ENCODE measurements around the gene SSU72. TPM values are rescaled to one million over a fixed set of nuclear protein-coding genes. Genes with fewer than 3 reads are reported as not detected.
A peak's percentile ranks its signal among the peaks of the same experiment; 100 is the strongest.
"Not testable (repeated sequence)": the region's sequence is repeated elsewhere in the genome, so short reads cannot be mapped to it uniquely, and the experiment has no call there.

The SSU72 gene
- total RNA-seq, 8 experiments from 2014 or later, result 73.2 to 138 (median 95.5) TPM

DNA sequence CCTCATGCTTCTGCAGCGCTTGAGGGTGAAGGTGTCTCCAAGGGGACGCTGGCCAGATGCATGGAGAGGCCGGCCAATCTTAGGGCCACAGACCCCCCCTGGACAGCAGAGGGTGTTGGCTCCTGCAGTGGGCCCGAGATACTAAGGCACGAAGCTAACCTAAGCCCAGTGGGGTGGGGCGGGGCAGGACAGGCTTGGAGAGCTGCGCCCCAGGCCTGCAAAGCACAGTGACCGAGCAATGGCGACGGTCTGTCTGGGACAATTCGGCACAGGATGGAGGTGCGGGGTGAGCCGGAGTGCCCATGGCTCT is 24.0 kb upstream of the SSU72 start:
- WGBS, 10 experiments, result 76 to 100% (median 80%) methylated on average over 2 to 10 of the region's 13 CpGs; no CpG with 5 or more reads in 7 of the 10 experiments
- Histone ChIP-seq H3K4me3 (peak overlapping the region in 4 of 5 donors; percentile 42 to 61 (median 52)), H3K4me1 (replicated peaks in 1 of 2) (peaks cover 21 to 25% of the 10 kb centered on the region in 2 donors), H3K27ac (no peak overlapping the region)
- no peak for ATAC-seq (replicated peaks in 6 of 8)
- in situ Hi-C loops (cut with MboI; ENCODE audit: low pct_unique_long_range_greater_than_20kb in 2 of 9, low sequenced_read_pairs in 9 of 9, unreplicated experiment in 9 of 9), result no loop called here

DNA sequence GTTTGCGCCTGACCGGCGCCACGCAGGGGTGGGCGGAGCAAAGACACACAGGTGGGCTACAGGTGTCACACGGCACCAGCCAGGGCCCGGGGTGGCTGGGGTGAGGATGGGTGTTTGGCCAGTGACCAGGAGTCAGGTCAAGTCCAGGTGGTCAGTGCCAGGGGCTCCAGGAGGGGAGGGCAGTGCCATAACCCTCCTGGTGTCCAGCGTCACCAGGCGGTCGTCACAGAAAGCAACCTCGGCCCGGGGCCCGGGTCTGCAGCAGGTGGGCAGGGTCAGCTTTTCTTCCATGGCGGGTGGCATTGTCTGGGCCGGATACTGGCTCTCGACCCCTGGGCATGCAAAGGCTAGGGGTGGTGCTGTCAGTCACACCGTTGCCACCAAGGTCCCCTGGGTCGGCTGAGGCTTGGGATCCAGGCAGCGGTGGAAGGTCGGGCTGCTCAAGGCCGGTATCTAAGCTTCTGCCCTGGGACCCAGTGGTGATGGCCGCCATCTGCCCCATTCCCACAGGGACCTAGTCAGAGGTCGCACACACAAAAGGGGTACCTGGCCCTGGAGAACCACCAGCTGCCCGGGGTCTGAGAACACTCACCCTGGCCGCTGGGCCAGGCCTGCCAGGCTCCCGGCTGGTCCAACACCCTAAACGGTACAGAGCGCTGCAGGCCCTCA is 23.5 kb upstream of the SSU72 start:
- ATAC-seq (replicated peaks in 6 of 8), result no peak
- 70 to 88% (median 83%) methylated on average over 1 to 23 of the region's 28 CpGs; no CpG with 5 or more reads in 4 of the 10 experiments for WGBS, 10 experiments
- Histone ChIP-seq H3K4me3 (no peak overlapping the region), H3K27ac (no peak overlapping the region), H3K4me1 (replicated peaks in 1 of 2) (peaks cover 21 to 25% of the 10 kb centered on the region in 2 donors)
- in situ Hi-C loops (cut with MboI; ENCODE audit: low pct_unique_long_range_greater_than_20kb in 2 of 9, low sequenced_read_pairs in 9 of 9, unreplicated experiment in 9 of 9), result no loop called here

DNA sequence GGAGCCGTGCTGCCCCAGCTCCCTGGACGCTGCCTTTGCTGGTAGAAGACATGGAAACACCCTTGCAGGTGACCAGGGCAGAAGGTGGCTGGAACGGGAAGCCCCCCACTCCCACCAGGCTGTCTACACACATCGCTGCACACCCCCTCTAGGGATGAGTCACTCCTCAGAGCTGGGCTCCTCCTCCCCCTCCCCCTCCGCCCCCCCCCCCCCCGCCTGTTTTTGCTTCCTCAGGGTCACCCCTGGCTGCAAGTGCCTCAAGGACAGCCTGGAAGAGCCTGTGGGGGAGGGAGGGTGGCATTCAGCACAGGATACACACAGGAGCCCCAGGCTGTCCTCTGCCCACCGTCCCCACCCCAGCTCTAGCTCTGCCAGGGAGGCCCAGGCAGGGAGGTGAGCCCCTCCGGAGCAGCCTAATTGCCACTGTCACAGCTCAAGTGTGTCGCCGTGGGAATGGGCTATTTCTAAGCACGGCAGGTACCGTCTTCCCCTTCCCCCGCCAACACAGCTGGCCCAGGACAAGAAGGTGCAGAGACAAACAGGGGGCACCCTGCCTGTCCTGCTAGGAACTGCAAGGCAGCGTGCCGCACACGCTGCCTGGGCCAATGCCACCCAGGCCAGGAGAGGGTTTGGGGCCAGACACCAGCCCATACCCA is 22.7 kb upstream of the SSU72 start:
- H3K27ac ChIP-seq, result no peak overlapping the region
- peaks cover 21 to 25% of the 10 kb centered on the region in 2 donors for H3K4me1 ChIP-seq (replicated peaks in 1 of 2)
- WGBS, 10 experiments, result 0 to 21% (median 5%) methylated on average over 1 to 3 of the region's 16 CpGs; no CpG with 5 or more reads in 6 of the 10 experiments
- in situ Hi-C loops (cut with MboI; ENCODE audit: low pct_unique_long_range_greater_than_20kb in 2 of 9, low sequenced_read_pairs in 9 of 9, unreplicated experiment in 9 of 9), result no loop called here
- H3K4me3 ChIP-seq, result peak overlapping the region in 2 of 5 donors; percentile 8 to 22
- peak in 7 of 8 experiments; percentile 4 to 56 (median 49) for ATAC-seq (replicated peaks in 6 of 8)

DNA sequence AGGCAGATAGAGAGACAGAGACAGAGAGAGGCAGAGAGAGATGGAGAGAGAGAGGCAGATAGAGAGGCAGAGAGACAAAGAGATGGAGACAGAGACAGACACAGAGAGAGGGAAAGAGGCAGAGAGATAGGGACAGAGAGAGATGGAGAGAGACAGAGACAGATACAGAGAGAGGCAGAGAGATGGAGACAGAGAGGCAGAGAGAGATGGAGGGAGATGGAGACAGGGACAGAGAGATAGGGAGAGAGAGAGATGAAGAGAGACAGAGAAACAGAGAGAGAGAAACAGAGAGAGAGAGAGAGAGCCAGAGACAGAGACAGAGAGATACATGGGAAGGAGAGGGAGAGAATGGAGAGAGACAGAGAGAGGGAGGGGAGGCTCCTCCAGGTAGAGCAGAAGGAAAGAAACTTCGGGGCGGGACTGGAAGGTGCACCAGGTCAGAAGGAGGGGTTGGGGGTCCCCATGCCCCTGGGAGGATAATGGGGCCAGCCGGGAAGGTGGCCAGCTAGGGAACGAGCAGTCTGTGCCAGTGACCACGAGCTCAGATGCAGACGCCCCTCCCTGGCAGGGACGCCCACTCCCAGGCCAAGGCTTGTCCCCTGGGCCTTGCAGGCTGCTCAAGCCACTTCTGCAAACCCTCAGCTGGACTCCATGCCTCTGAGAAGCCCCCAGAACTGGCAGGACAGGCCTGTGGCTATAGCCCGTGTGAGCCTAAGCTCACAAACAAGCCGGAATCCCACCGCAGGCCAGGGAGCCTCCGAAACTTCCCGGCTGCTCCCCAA is 22.0 kb upstream of the SSU72 start:
- Histone ChIP-seq H3K4me1 (replicated peaks in 1 of 2) (peaks cover 21 to 25% of the 10 kb centered on the region in 2 donors), H3K4me3 (peak overlapping the region in 1 of 5 donors; percentile 22), H3K27ac (no peak overlapping the region)
- in situ Hi-C loops (cut with MboI; ENCODE audit: low pct_unique_long_range_greater_than_20kb in 2 of 9, low sequenced_read_pairs in 9 of 9, unreplicated experiment in 9 of 9), result no loop called here
- WGBS, 10 experiments, result 27 to 96% (median 56%) methylated on average over 2 to 5 of the region's 12 CpGs; no CpG with 5 or more reads in 3 of the 10 experiments
- no peak for ATAC-seq (replicated peaks in 6 of 8)

GRCh38 chr1:1595341-1595740 is 20.7 kb upstream of the SSU72 start:
- peaks cover 16 to 19% of the 10 kb centered on the region in 2 donors for H3K4me1 ChIP-seq (replicated peaks in 1 of 2)
- H3K4me3 ChIP-seq; in situ Hi-C loops (cut with MboI; ENCODE audit: low pct_unique_long_range_greater_than_20kb in 2 of 9, low sequenced_read_pairs in 9 of 9, unreplicated experiment in 9 of 9); H3K27ac ChIP-seq; ATAC-seq (replicated peaks in 6 of 8): not testable (repeated sequence)
- WGBS, 10 experiments, result 19 to 63% (median 41%) methylated on average over 1 to 2 of the region's 2 CpGs

DNA sequence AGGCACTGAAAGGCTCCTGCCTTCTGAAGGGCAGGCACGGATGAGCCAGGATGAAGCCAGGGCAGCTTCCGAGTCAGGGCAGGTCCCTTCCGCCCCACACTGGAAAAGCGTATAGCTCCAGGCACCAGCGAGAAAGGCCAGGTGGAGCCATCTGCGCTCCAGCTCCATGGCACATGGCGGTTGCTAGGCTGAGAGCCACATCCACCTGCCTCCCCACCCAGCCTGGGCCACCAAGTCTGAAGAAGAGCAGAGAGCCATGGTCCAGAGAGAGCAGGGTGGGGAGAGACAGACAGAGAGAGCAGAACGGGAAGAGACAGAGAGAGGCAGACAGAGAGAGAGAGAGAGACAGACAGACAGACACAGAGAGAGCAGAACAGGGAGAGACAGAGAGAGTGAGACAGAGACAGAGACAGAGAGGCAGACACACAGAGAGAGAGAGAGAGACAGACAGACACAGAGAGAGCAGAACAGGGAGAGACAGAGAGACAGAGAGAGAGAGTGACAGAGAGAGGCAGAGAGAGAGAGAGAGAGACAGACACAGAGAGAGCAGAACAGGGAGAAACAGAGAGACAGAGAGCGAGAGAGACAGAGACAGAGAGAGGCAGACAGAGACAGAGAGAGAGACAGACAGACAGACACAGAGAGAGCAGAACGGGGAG is 20.1 kb upstream of the SSU72 start:
- no peak overlapping the region for H3K27ac ChIP-seq
- H3K4me1 ChIP-seq (replicated peaks in 1 of 2), result peaks cover 16 to 19% of the 10 kb centered on the region in 2 donors
- no peak overlapping the region for H3K4me3 ChIP-seq
- ATAC-seq (replicated peaks in 6 of 8), result peak in 2 of 8 experiments; percentile 24 to 47
- 22 to 72% (median 50%) methylated on average over 2 to 10 of the region's 10 CpGs for WGBS, 10 experiments
- in situ Hi-C loops (cut with MboI; ENCODE audit: low pct_unique_long_range_greater_than_20kb in 2 of 9, low sequenced_read_pairs in 9 of 9, unreplicated experiment in 9 of 9), result no loop called here

DNA sequence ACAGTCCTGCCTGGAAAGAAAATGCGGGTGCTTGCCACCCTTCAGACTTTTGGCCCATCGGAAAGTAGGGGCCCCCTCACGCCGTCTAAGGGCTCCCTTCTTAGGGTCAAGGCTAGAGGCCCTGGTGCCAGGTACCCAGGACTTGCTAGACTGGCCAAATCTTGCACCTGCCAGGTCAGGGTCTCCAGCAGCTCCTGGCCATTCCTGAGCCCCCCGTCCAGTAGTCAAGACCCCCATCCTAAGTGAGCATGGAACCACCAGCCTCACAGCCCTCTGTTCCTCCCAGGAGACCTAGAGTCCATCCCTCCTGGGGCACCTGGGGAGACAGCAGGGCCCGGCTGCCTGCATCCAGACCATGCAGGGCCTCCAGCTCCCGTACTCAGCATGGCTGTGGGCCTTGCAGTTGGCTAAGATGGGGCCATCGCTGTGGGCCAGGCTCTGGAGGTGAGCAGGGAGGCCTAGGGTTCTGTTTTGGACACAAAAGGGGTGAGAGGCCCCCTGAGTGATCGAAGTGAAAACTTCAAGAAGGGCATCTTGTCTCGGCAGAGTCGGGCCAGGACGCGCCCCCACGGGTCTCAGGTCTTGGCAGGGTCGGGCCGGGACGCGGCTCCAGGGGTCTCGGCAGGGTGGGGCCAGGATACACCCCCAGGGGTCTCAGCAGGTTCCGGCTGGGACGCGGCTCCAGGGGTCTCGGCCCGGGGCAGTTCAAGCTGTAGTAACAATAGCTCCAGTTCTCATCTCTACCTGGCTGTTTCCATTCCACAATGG is 19.4 kb upstream of the SSU72 start:
- in situ Hi-C loops (cut with MboI; ENCODE audit: low pct_unique_long_range_greater_than_20kb in 2 of 9, low sequenced_read_pairs in 9 of 9, unreplicated experiment in 9 of 9), result no loop called here
- Histone ChIP-seq H3K4me1 (replicated peaks in 1 of 2) (peaks cover 14 to 15% of the 10 kb centered on the region in 2 donors), H3K4me3 (no peak overlapping the region), H3K27ac (no peak overlapping the region)
- 50 to 100% (median 80%) methylated on average over 1 to 18 of the region's 24 CpGs; no CpG with 5 or more reads in 1 of the 10 experiments for WGBS, 10 experiments
- no peak for ATAC-seq (replicated peaks in 6 of 8)

- WGBS, 10 experiments, result 17 to 100% (median 92%) methylated on average over 1 to 8 of the region's 13 CpGs; no CpG with 5 or more reads in 2 of the 10 experiments
- in situ Hi-C loops (cut with MboI; ENCODE audit: low pct_unique_long_range_greater_than_20kb in 2 of 9, low sequenced_read_pairs in 9 of 9, unreplicated experiment in 9 of 9), result no loop called here
- ATAC-seq (replicated peaks in 6 of 8), result peak in 4 of 8 experiments; percentile 16 to 29 (median 22)
- H3K27ac ChIP-seq, result no peak overlapping the region
- no peak overlapping the region for H3K4me3 ChIP-seq
- no peaks in the 10 kb centered on the region for H3K4me1 ChIP-seq (replicated peaks in 1 of 2)
These were observed 16.8 kb upstream of the SSU72 start for GRCh38 chr1:1591452-1591851.

DNA sequence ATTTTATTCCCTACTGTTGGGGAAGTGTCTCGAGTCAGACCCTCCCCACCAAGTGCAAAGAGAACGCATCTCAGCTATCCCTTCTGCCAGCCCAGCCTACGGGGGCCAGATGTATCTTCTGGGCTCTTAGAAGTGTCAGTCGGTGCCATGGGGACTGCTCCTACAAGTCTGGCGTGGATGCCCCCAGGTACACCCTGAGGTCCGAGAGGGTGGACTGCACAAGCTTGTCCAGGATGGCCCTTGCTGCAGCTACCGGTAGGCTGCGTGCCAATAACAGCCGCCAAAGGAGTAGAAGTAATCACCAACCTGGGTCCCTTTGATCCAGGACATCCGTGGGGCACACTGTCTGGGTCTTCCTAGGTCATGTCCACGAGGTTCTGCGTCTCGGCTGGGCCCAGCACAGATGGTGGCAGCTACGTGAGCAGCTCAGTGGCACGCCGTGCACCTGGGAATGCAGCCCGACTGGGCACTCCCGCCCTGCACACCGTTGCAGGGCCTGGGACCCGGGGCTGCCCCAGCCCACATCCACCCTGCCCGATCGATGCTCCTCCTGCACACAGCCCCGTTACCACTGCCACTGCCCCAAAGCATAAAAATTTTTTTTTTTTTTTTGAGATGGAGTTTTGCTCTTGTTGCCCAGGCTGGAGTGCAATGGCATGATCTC is 8.8 kb upstream of the SSU72 start:
- Histone ChIP-seq H3K4me3 (no peak overlapping the region), H3K27ac (no peak overlapping the region), H3K4me1 (replicated peaks in 1 of 2) (no peaks in the 10 kb centered on the region)
- WGBS, 10 experiments, result 40 to 84% (median 65%) methylated on average over 2 to 10 of the region's 23 CpGs; no CpG with 5 or more reads in 5 of the 10 experiments
- in situ Hi-C loops (cut with MboI; ENCODE audit: low pct_unique_long_range_greater_than_20kb in 2 of 9, low sequenced_read_pairs in 9 of 9, unreplicated experiment in 9 of 9), result no loop called here
- ATAC-seq (replicated peaks in 6 of 8), result peak in 3 of 8 experiments; percentile 20 to 24 (median 22)

DNA sequence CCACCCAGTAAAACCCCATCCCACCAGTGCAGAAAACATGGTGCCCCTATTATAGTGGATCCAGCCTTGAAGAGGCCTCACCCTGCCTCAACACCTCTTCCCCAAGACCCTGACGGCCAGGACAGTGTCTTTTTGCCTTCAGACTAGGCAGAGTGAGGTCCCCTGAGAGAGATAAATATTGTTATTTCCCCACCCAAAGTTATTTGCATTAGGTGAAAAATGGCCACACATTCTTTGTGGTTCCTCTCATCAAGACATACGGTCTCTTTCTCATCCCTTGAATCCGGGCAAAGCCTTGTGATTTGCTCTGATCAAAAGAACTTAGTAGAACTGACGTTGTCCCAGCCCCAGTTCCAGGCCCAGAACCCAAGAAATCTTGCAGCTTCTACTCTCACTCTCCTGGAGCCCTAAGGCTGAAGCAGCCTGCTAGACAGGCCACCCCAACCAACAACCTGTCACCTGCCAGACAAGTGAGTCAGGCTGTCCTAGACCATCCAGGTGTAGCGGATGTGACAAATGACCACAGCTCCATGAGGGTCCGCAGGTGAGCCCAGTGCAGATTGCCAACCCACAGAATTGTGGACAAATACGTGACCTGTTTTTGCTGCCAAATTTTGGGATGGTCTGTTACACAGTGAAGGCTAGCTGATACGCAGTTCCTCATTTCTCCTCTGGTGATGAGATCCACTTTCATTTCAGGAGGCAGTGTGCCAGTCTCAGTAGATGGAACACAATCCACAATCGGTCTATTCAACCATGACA is 8.1 kb upstream of the SSU72 start:
- ATAC-seq (replicated peaks in 6 of 8), result peak in 2 of 8 experiments; percentile 50 to 77
- WGBS, 10 experiments, result 0 to 80% (median 53%) methylated on average over 1 to 9 of the region's 9 CpGs; no CpG with 5 or more reads in 1 of the 10 experiments
- Histone ChIP-seq H3K4me1 (replicated peaks in 1 of 2) (no peaks in the 10 kb centered on the region), H3K27ac (no peak overlapping the region), H3K4me3 (no peak overlapping the region)
- in situ Hi-C loops (cut with MboI; ENCODE audit: low pct_unique_long_range_greater_than_20kb in 2 of 9, low sequenced_read_pairs in 9 of 9, unreplicated experiment in 9 of 9), result no loop called here

DNA sequence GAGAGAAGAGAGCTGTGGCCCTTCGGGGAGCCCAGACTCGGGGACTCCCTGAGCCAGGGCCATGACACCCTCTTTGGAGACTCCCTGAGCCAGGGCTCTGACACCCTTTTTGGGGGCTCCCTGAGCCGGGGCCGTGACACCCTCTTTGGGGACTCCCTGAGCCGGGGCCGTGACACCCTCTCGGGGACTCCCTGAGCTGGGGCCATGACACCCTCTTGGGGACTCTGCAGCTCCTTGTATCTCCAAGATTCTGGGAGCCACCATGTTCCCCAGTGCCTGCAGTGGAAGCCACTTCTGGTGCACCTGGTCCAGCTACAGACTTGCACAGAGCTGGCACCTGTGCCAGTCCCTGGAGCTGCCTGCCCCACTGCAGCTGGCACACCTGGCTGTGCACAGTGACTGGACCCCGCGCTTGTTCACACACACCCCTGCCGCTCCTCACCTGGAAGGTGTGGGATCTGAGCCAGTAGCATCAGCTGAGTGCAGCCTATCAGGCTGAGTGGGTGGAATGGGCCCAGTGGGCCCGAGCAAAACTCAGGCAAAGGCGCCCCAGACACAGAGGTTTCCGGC is 3.8 kb upstream of the SSU72 start:
- Histone ChIP-seq H3K4me3 (no peak overlapping the region), H3K4me1 (replicated peaks in 1 of 2) (peaks cover 6 to 8% of the 10 kb centered on the region in 2 donors), H3K27ac (no peak overlapping the region)
- in situ Hi-C loops (cut with MboI; ENCODE audit: low pct_unique_long_range_greater_than_20kb in 2 of 9, low sequenced_read_pairs in 9 of 9, unreplicated experiment in 9 of 9), result no loop called here
- ATAC-seq (replicated peaks in 6 of 8), result no peak
- 65 to 100% (median 80%) methylated on average over 2 to 12 of the region's 13 CpGs; no CpG with 5 or more reads in 5 of the 10 experiments for WGBS, 10 experiments

All from motor neuron (in vitro differentiated cells).